M059J (cell line): ENCODE results near the gene AGFG1. TPM values are rescaled to one million over a fixed set of nuclear protein-coding genes. Genes with fewer than 3 reads are reported as not detected.
"Not testable (repeated sequence)": the region's sequence is repeated elsewhere in the genome, so short reads cannot be mapped to it uniquely, and the experiment has no call there.

Experiments used
- DNase-seq: peaks from one replicate; pipeline ENCODE4 v3.0.0-alpha.2; 2012; ENCODE audit warnings: low read depth
- total RNA-seq: library from RNA; depleted of rRNA; stranded (reverse); fragments of >200 nt; shearing (Covaris generic); gene quantifications from 2 replicates; pipeline ENCODE4 v1.2.3, GENCODE V29; 2014

The AGFG1 gene
- total RNA-seq, 1 experiment from 2014 or later, result 75.3 TPM

DNA sequence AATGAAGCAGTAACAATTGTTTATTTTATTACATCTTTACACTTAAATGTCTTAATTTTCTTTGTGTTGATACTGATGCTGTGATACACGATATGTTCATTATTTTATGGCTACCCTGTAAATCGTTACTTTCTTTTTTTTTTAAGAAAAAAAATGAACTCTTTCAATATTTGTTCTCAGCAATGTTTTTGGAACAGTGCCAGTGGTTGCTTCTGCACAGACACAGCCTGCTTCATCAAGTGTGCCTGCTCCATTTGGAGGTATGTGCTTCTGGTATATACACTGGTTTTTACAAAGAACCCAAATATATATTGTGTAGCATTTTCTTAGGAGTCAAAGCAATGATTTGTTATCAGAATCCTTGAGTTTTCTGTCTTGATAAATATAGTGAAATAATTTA, 64.5 kb downstream of the AGFG1 start:
- DNase-seq, result no peak

DNA sequence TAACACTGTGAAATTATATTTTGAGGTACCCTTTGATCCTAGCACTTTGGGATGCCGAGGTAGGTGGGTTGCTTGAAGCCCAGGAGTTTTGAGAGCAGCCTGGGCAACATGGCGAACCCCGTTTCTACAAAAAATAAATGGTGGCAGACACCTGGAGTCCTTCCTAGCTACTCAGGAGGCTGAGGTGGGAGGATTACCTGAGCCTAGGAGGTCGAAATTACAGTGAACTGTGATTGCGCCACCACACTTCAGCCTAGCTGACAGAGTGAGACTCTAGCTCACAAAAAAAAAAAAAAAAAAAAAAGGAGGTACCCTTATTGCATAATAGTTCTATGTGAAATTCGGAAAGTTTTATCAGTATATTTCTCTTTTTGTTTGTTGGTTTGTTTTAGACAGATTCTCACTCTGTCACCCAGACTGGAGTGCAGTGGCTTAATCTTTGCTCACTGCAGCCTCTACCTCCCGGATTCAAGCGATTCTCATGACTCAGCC, 67.6 kb downstream of the AGFG1 start:
- no peak for DNase-seq

DNA sequence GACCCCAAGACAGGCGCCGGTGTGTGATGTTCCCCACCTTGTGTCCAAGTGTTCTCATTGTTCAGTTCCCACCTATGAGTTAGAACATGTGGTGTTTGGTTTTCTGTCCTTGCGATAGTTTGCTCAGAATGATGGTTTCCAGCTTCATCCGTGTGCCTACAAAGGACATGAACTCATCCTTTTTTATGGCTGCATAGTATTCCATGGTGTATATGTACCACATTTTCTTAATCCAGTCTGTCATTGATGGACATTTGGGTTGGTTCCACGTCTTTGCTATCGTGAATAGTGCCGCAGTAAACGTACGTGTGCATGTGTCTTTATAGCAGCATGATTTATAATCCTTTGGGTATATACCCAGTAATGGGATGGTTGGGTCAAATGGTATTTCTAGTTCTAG, 68.4 kb downstream of the AGFG1 start:
- DNase-seq, result not testable (repeated sequence)

DNA sequence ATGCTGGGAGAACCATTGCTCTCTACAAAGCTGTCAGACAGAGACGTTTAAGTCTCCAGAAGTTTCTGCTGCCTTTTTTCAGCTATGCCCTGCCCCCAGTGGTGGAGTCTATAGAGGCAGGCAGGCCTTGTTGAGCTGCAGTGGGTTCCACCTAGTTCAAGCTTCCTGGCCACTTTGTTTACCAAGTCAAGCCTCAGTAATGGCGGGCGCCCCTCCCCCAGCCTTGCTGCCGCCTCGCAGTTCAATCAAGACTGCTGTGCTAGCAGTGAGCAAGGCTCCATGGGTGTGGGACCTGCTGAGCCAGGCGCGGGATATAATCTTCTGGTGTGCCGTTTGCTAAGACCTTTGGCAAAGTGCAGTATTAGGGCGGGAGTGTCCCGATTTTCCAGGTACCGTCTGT, 74.0 kb downstream of the AGFG1 start:
- peak; percentile 6 for DNase-seq

DNA sequence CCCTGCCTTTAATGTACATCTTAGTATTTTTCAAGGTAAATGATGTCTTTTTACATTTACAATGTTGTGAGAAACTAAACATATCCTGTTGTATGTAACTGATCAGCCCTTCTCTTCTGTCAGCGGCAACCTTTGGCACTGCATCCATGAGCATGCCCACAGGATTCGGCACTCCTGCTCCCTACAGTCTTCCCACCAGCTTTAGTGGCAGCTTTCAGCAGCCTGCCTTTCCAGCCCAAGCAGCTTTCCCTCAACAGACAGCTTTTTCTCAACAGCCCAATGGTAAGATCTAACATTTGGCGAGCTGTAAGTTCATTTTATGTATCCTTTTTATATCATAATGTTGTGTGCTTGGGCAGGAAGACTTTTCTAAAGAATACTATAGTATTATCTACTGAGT, 79.9 kb downstream of the AGFG1 start:
- no peak for DNase-seq

DNA sequence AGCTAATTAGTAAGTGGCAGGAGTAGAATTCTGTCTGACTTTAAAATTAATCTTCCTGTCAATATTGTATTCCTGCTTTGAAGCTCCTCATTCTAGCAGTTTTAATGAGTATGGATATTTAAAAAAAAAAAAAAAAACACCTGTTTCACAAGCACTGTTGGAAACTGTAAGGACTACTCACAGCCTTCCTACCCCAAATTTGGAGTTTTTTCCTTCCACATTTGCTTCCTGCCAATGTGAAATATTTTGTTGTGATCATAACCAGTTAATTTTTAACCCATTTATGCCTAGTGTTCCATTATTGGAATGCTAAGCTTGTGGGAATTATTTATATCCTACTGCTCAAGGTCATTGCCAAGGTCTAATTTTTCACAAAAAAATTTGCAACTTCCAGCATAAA, 90.6 kb downstream of the AGFG1 start:
- no peak for DNase-seq

DNA sequence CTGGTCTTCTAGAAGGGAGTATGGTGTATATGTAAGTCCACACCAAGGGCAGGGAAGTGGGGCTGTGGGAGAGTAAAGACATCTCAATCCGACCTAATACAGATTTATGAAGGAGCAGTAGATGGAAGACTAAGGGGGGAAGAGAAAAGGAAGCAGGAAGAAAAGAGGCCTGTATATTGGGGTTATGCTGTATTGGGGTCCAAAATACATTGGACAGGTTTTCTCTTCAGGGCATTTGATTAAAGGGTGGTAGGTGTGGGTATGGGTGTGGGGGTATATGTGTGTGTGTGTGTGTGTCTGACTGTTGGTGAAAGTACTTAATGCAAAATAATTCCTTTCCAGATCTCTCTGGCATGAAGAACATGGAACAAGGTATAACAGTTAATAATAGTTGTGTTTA, 93.1 kb downstream of the AGFG1 start:
- no peak for DNase-seq

DNA sequence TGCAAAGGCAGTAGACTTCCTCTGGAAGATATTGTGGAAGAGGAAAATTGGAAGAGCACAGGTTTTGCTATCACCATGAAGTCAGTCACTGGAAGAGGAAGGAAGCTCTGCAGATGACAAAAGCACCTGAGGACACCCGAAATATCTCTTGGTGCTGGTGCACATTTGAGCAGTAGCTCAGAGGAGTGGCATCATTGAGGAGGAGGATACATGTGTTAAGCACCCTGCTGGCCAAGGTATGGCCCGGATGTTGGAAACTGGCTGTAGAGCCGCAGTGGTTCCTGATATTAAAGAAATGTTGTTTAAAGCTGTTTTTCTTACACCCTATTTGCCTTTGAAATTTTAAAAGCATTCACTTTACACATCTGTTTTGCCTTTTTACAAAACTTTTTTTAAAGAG, 94.1 kb downstream of the AGFG1 start:
- no peak for DNase-seq

DNA sequence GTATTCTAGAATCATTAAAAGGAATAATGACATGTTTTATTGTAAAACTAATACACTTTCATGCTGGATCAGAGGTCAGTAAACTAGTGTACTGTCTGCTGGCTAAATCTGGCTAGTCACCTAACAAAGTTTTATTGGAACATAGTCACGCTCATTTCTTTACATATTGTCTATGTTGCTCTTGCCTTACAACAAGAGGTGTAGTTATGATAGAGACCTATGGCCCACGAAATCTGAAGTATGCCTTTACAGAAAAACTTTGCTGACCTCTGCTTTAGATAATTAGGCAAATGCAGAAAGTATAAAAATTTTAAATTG, 96.9 kb downstream of the AGFG1 start:
- DNase-seq, result no peak

DNA sequence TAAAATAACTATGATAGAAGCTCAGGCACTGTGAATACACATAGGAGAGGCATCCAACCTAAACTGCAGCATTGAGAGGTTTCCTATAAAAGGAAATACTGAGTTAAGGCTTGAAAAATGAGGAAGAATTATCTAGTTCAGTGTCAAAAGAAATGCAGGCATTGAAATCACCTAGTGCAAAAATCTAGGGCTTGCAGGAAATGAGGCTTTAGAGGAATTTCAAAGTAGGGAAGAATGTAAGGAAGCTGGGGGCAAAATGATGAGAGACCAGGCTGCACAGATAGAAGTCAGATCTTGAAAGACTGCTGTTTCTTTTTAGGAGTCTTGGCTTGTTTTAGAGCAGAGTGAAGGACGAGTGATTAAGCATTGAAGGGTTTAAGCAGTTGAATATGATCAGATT, 98.7 kb downstream of the AGFG1 start:
- no peak for DNase-seq

DNA sequence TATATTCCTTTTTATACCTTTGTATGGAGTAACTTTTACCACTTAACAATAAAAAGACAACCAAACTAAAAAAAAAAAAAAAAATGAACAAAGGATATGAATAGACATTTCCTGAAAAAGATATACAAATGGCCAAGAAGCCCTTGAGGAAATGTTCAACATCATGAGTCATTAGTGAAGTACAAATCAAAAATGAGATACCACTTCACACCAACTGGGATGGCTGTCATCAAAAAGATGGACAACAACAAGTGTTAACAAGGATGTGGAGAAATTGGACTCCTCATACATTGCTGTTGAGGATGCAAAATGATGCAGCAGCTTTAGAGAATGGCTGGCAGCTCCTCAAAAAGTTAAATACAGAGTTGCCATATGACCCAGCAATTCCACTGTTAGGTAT, 104.2 kb downstream of the AGFG1 start:
- no peak for DNase-seq

DNA sequence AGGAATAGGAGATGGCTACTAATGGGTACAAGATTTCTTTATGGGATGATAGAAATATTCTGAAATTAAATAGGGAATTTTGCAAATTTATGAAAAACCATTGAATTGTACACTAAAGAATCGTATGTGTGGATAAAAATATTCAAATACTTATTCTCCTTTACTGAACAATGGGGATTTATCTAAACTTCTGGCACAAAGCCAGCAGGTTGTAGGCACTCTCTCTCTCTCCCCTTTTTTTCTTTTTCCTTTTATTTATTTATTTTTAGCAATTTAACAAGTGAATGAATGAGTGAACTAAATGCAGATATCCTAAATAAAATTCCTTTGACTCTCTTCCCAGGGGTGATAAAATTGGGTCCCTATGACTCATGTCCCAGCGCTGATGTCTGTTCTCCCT, 104.9 kb downstream of the AGFG1 start:
- DNase-seq, result no peak

DNA sequence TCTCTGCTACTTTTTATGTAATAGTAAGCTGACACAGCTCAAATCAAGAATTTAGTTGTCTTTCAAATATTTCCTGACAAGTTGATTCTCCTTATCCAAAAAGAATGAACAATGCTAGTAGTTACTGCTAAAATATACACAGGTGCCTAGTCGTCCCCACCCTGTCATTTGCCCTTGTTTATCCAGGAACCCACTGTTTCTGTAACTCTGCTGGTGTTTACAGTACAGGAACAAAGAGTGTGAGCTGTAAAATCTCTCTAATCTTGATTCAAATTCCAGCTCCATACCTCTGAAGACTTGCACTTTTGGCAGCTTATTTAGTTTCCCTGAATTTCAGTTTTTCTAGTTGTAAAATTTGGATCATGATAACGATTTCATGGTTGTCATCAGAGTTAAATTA, 105.6 kb downstream of the AGFG1 start:
- DNase-seq, result no peak

DNA sequence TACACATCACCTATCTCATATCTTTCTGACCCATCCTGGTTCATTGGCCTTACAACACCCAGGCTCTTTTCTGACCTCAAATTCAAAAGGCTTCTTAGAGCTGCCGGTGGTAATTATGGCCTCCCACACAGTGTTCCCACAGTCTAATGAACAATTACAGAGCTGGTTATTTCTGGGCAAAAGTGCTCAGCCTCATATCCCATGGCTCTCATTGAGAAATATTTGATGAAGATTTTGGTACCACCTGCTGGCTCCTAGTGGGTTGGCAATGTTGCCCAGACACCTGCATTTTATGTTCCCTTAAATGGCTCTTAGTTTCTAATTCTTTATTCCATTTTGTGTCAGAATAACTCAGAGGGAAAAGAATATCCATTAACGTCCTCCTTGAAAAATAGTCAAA, 106.7 kb downstream of the AGFG1 start:
- DNase-seq, result no peak

DNA sequence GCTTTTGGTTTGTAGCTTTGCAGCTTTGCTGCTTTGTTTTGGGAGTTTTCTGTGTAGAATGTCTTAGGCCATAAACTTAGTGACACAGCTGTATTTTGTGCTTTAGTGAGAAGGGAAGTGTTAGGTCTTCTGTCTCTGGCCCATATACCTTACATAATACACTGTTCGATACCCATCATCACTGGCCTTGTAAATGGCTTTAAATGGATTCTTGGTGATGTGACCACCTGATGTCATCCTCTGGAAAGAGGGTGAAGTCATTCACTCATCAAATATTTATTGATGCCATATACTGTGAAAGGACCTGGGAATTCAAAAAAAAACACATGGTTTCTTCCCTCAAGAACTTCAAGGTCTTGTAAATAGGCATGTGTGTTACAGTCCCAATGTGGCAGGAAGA, 107.8 kb downstream of the AGFG1 start:
- DNase-seq, result no peak

DNA sequence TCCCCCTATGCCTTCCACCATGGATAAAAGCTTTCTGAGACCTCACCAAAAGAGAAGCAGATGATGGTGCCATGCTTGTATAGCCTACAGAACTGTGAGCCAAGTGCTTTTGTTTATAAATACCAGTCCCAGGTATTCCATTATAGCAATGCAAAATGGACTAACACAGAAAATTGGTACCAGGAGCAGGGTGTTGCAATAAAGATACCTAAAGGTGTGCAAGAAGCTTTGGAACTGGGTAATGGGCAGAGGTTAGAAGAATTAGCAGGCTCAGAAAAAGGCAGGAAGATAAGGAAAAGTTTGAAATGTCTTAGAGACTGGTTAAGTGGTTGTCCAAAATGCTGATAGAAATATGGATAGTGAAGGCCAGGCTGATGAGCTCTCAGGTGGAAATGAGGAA, 110.4 kb downstream of the AGFG1 start:
- DNase-seq, result no peak

DNA sequence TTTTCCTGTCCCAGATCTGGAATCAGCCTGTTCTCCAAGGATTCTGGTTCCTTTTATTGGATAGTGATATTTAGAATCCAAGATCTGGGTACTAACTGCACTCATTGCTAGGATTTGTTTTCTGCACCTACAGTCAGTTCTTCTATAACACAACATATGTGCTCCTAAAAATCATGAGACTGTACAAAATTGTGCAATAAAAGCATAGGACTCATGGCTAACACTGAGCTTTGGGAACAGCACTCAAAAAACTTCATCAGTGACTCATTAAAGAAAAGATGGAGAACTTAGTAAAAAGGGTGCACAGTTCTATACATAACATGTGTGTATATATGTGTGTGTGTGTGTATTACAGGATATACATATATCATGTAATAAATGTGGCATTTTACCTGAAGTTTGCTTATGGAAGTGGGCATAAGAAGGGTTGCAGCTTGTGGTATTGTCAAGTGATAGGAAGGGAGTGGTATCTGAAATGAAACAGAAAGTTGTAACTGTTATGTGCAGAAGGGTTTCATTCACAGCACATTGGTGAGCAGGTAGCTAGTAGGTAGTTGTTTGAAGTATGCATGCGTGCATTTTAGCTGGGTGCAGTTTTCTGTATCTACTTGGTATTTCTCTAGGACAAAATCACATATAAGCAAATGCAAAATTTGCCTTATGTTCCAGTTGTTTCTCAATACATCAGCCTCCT, 120.9 kb downstream of the AGFG1 start:
- no peak for DNase-seq

DNA sequence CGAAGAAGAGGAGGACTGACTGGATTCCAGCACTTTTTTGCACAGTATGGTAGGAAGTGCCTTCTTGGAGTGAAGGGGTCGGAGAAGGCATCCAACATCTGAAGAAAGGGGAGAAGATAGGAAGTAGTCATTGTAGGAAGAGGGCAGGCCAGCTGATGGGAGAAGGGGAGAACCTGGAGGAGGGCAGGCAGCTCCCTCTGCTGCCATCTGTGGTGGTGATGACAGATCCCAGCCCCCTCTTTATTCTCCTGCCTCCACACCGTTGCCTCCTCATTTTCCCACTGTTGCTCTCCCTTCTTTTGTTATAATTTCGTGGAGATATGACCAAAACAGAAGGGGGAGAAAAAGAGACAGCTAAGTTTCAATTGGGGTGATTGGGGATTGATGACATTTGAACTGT, 123.8 kb downstream of the AGFG1 start:
- no peak for DNase-seq

DNA sequence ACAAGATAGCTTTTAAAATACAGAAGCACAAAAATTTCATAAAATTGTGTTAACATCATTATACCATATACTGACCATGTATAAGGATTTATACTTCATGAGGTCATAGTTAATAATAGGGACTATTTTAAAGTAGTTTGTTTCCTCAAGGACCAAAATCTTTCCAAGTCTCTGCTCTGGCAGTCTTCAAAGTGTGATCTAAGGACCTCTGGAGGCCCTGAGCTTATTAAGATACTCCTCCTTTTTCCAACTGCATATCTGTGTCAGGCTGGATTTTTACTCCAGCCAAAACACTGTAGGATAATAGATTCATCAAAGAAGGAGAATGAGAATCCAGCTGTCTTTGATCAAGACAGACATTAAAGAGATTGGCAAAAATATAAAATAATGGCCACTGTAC, 125.1 kb downstream of the AGFG1 start:
- no peak for DNase-seq

DNA sequence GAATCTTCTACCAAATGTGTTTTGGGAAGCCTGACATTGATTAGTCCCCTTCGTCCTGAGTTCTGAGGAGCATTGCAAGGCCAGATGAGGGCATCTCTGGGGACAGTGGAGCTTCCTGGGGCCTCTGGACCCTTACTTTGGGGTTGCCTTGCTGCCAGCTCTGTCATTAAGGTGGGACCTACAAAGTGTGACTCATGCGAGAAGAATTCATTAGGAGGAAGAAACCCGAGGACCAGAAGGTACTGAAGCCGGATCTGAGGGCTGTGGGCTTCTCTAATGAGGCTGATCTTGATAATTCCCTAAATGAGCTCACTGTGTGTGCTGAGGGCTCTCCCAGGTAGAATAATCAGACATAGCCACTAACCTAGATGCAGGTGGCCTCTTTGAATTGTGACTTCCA, 126.0 kb downstream of the AGFG1 start:
- DNase-seq, result peak; percentile 48

DNA sequence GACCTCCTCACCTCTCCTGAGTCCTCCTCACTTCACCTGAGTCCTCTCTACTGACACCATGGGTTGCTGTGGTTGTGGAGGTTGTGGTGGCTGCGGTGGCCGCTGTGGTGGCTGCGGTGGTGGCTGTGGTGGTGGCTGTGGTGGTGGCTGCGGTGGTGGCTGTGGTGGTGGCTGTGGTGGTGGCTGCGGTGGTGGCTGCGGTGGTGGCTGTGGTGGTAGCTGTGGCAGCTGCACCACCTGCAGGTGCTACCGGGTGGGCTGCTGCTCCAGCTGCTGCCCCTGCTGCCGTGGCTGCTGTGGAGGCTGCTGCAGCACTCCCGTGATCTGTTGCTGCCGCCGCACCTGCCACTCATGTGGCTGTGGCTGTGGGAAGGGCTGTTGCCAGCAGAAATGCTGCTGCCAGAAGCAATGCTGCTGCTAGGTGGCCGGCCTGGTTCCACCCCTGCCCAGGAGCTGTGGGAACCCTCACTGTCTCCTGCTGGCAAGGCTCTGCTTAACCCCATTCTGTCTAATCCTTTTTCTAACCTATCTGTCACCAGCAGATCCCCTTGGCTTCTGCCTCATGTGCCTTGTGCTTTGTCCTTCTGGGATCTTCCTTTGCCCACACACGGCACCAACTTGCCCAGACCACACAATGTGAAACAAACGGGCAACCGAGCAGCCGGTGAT, 127.0 kb downstream of the AGFG1 start, which contains the start of gene SCYGR2:
SCYGR2 (plus strand) TSS at position 59 of the 669 bp plus-strand sequence; CDS start at position 59, 0 bp downstream.
- not testable (repeated sequence) for DNase-seq

DNA sequence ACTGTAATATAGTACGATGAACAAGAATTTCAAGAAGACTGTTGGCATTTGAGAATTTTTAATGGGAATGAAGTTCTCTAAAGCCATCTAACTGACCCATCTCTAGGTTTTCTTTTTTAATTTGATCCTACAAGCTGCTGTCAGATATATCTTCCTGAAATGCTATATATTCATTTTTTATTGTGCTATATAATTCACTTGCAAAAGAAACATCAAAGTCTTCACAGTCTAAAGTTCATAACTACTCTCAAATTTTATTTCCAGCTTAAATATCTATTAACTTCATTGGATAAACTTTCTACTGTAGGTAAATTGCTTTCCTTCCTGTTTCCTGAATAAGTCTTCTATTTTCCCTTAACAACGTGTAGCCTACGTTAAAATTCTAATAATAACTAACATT, 130.4 kb downstream of the AGFG1 start:
- DNase-seq, result no peak

DNA sequence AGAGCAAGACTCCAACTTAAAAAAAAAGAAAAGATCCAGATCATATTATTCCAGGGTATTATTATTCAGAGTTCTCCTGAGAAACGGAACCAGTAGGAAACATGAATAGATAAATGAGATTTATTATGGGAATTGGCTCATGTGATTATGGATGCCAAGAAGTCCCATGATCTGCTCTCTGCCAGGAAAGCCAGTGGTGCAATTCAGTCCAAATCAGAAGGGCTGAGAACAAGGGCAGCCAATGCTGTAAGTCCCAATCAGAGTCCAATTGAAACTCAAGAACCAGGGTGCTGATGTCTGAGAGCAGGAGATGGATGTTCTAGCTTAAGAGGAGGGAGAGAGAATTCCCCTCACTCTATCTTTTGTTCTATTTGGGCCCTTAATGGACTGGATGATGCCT, 134.5 kb downstream of the AGFG1 start:
- no peak for DNase-seq

DNA sequence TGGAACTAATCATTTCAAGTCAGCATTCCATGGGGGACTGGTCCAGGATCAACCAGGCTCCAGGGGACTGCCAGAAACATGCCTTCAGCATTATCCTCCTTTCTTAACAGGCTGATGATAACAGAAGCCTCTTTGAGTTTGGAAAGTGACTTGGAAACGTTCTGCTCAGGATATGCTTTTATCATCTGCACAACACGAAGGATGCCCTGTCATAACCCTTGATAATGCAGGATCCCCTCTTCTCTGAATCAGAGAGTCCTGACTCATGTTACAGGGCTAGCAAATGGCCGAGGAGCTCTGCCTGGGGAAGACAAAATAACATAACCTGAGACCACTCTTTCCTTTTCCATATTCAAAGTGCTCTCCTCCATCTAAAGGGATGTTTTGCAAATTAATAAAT, 136.0 kb downstream of the AGFG1 start:
- DNase-seq, result peak; percentile 24
